Skeletal muscle tissue (tissue), 4 donors: ENCODE data around the gene ARVCF. TPM values are rescaled to one million over a fixed set of nuclear protein-coding genes. Genes with fewer than 3 reads are reported as not detected.

Experiments
- H3K27ac ChIP-seq: one replicate; pipeline ENCODE4 v1.7.0; 2013; ENCODE audit warnings: mild to moderate bottlenecking, low read depth, low read length, inconsistent platforms
- H3K27me3 ChIP-seq, 3 donors: one replicate each; pipeline ENCODE4 v1.7.0; 2013; ENCODE audit warnings: low read length in 3 of 3; ENCODE audit not compliant: control insufficient read depth in 3 of 3, insufficient read depth in 3 of 3
- H3K36me3 ChIP-seq, 3 donors: one replicate each; pipeline ENCODE4 v1.7.0; 2013; ENCODE audit warnings: low read length in 3 of 3; ENCODE audit not compliant: control insufficient read depth in 3 of 3, insufficient read depth in 3 of 3
- H3K4me1 ChIP-seq, 3 donors: one replicate each; pipeline ENCODE4 v1.7.0; 2013; ENCODE audit warnings: low read length in 3 of 3, mild to moderate bottlenecking in 3 of 3; ENCODE audit not compliant: control insufficient read depth in 3 of 3, insufficient read depth in 3 of 3
- H3K4me3 ChIP-seq, 3 donors: one replicate each; pipeline ENCODE4 v1.7.0; 2013; ENCODE audit warnings: low read length in 3 of 3
- H3K9ac ChIP-seq, 3 donors: one replicate each; pipeline ENCODE4 v1.7.0; 2013; ENCODE audit warnings: low read length in 3 of 3, mild to moderate bottlenecking in 3 of 3, moderate library complexity in 2 of 3, low read depth in 1 of 3
- H3K9me3 ChIP-seq, 3 donors: one replicate each; pipeline ENCODE4 v1.7.0; 2013; ENCODE audit warnings: low read length in 3 of 3; ENCODE audit not compliant: control insufficient read depth in 3 of 3
- total RNA-seq: library from RNA; depleted of rRNA; stranded (reverse); fragments of >200 nt; gene quantifications from one replicate; pipeline ENCODE4 v1.2.3, GENCODE V29; 2014
- donor health status: Osteomylitis.

ARVCF gene
- total RNA-seq, 1 donor from 2014 or later = 49.6 TPM

DNA sequence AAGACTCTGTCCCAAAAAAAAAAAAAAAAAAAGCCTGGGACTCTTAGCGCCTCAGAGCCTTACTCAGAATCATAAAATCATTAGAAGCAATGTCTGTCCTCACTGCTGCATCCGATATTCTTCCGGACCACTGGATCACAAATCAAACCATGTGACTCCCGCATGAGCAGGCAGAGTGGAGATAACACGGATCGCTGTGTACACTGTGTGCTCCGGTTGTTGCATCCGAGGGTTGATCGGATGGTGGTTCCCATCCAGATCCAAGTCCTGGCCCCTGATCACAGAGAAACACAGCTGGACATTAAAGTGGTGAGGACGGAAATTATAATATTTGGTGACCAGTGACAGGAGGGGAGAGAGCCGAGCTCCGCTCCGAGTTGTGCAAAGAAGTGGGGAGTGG, 65.3 kb downstream of the ARVCF start:
- H3K27ac ChIP-seq = no peak overlapping the region
- peaks cover 26 to 39% (median 35%) of the 10 kb centered on the region in 3 donors for H3K4me1 ChIP-seq
- H3K4me3 ChIP-seq = no peak overlapping the region

GRCh38 chr22:19948057-19948760, 68.4 kb downstream of the ARVCF start:
- Histone ChIP-seq H3K9ac (peak overlapping the region in 1 of 3 donors; percentile 41), H3K27ac (peak overlapping the region; percentile 44), H3K36me3 (no peaks in the 10 kb centered on the region), H3K27me3 (no peaks in the 10 kb centered on the region), H3K4me3 (no peak overlapping the region), H3K9me3 (no peaks in the 10 kb centered on the region), H3K4me1 (peaks cover 20 to 35% (median 32%) of the 10 kb centered on the region in 3 donors)

More for the DNA sequence above, 65.3 kb downstream of the ARVCF start:
- Histone ChIP-seq H3K9ac (no peak overlapping the region), H3K9me3 (no peaks in the 10 kb centered on the region), H3K27me3 (no peaks in the 10 kb centered on the region), H3K36me3 (no peaks in the 10 kb centered on the region)

GRCh38 chr22:19943082-19944026, 73.3 kb downstream of the ARVCF start:
- no peaks in the 10 kb centered on the region for H3K36me3 ChIP-seq
- peaks cover 29 to 52% (median 47%) of the 10 kb centered on the region in 3 donors for H3K4me1 ChIP-seq
- H3K4me3 ChIP-seq = peak overlapping the region; percentile 91 to 96 (median 95)

GRCh38 chr22:19942157-19943081, 74.2 kb downstream of the ARVCF start:
- H3K4me3 ChIP-seq = peak overlapping the region; percentile 91 to 96 (median 95)

More at GRCh38 chr22:19943082-19944026, 73.3 kb downstream of the ARVCF start:
- H3K27me3 ChIP-seq = no peaks in the 10 kb centered on the region
- no peaks in the 10 kb centered on the region for H3K9me3 ChIP-seq
- H3K27ac ChIP-seq = peak overlapping the region; percentile 94
- peak overlapping the region; percentile 96 to 97 (median 97) for H3K9ac ChIP-seq

GRCh38 chr22:19941365-19942082, 75.1 kb downstream of the ARVCF start, which contains the start of the genes COMT and TXNRD2:
COMT (plus strand) TSS chr22:19941772; CDS start chr22:19962527, 20,755 bp downstream.
TXNRD2 (minus strand) TSS chr22:19941818; CDS start chr22:19941803, 15 bp downstream.
- H3K27me3 ChIP-seq = no peaks in the 10 kb centered on the region
- no peaks in the 10 kb centered on the region for H3K36me3 ChIP-seq
- H3K4me1 ChIP-seq = peaks cover 25 to 40% (median 37%) of the 10 kb centered on the region in 3 donors
- no peaks in the 10 kb centered on the region for H3K9me3 ChIP-seq
- peak within 1 kb of the TSS; percentile 96 to 97 (median 97) for H3K9ac ChIP-seq
- H3K4me3 ChIP-seq = peak within 1 kb of the TSS; percentile 91 to 96 (median 95)
- peak within 1 kb of the TSS; percentile 94 for H3K27ac ChIP-seq

More at GRCh38 chr22:19942157-19943081, 74.2 kb downstream of the ARVCF start:
- no peaks in the 10 kb centered on the region for H3K9me3 ChIP-seq
- no peaks in the 10 kb centered on the region for H3K36me3 ChIP-seq
- H3K27me3 ChIP-seq = no peaks in the 10 kb centered on the region
- peaks cover 27 to 45% (median 42%) of the 10 kb centered on the region in 3 donors for H3K4me1 ChIP-seq
- H3K27ac ChIP-seq = peak overlapping the region; percentile 94
- peak overlapping the region; percentile 96 to 97 (median 97) for H3K9ac ChIP-seq

GRCh38 chr22:19940536-19941364, 75.9 kb downstream of the ARVCF start:
- H3K27ac ChIP-seq = peak overlapping the region; percentile 94
- peak overlapping the region; percentile 91 to 95 (median 91) for H3K4me3 ChIP-seq
- no peaks in the 10 kb centered on the region for H3K9me3 ChIP-seq
- peaks cover 25 to 35% (median 33%) of the 10 kb centered on the region in 3 donors for H3K4me1 ChIP-seq
- peak overlapping the region; percentile 76 to 97 (median 95) for H3K9ac ChIP-seq
- H3K27me3 ChIP-seq = no peaks in the 10 kb centered on the region
- no peaks in the 10 kb centered on the region for H3K36me3 ChIP-seq

- Histone ChIP-seq H3K9me3 (no peaks in the 10 kb centered on the region), H3K4me1 (peaks cover 13 to 28% (median 19%) of the 10 kb centered on the region in 3 donors), H3K36me3 (no peaks in the 10 kb centered on the region), H3K9ac (no peak overlapping the region), H3K27me3 (no peaks in the 10 kb centered on the region), H3K4me3 (no peak overlapping the region), H3K27ac (no peak overlapping the region)
Measured at GRCh38 chr22:19937616-19938473, 78.8 kb downstream of the ARVCF start.

DNA sequence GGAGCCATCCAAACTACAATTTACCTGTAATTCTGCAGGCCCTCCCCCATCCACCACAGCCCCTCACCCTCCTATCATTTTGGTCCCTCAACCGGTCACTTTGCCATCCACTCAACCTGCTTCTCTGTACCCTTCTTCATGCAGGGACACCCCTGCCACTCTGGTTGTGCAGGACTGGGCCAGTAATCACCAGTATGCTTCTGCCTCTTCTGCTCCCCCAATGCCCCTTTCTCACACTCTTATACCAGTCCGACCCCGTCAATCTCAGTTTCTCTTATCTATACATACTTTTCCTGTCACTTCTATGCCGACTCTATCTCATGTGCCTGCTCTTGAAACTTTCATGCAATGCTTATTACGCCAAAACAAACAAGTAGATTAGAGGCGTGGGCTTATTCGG, 80.1 kb downstream of the ARVCF start:
- no peak overlapping the region for H3K27ac ChIP-seq
- no peaks in the 10 kb centered on the region for H3K36me3 ChIP-seq
- no peak overlapping the region for H3K4me3 ChIP-seq
- H3K4me1 ChIP-seq = peaks cover 16 to 27% (median 17%) of the 10 kb centered on the region in 3 donors
- H3K9me3 ChIP-seq = no peaks in the 10 kb centered on the region
- no peak overlapping the region for H3K9ac ChIP-seq
- H3K27me3 ChIP-seq = no peaks in the 10 kb centered on the region
